ENCODE measurements around the gene DNAJC13. TPM values are rescaled to one million over a fixed set of nuclear protein-coding genes. Genes with fewer than 3 reads are reported as not detected.

The DNAJC13 gene
- total and polyA plus RNA-seq, 2 donors (not counting 3 experiments of a cell fraction or from before 2014, with no cell fraction given) = 14.3 to 71.7 TPM

GRCh38 chr3:132539681-132540080, 122.4 kb downstream of the DNAJC13 start:
- H3K9me1 ChIP-seq (replicated peaks; ENCODE audit: control insufficient read depth, extremely low read depth, insufficient read depth, low read length) = no peaks in the 10 kb centered on the region
- DNase-seq (ENCODE audit: low read depth, low spot score) = no peak
- intact Hi-C loops (cut with micrococcal nuclease) (no loop called here), dilution Hi-C loops (cut with MboI; ENCODE audit: extremely low pct_ligation_motif_present, low sequenced_read_pairs) (loop anchor here (25.0 kb wide), 1 partner anchor 98 kb away; no protein-coding TSS in a partner anchor)
- H4K20me1 ChIP-seq (replicated peaks; ENCODE audit: control insufficient read depth, extremely low read depth, insufficient read depth, low read length) = no peaks in the 10 kb centered on the region
- BruUV-seq (replicated peaks) = no TSS peak
- H3K36me3 ChIP-seq (ENCODE audit: control insufficient read depth in 2 of 2, extremely low read depth in 1 of 2, insufficient read depth in 2 of 2, low read length in 2 of 2) = peaks cover 3 to 8% of the 10 kb centered on the region in 2 experiments
- FAIRE-seq = no peak
- H2AFZ ChIP-seq (ENCODE audit: low read depth, low read length) = no peak overlapping the region
- H3K79me2 ChIP-seq (ENCODE audit: control insufficient read depth, insufficient read depth, low read length) = no peaks in the 10 kb centered on the region
- H3K4me3 ChIP-seq (replicated peaks in 1 of 3; ENCODE audit: insufficient read depth in 1 of 3, low read depth in 1 of 3, low read length in 3 of 3) = no peak overlapping the region
- H3K27me3 ChIP-seq (ENCODE audit: control insufficient read depth in 2 of 2, insufficient read depth in 2 of 2, low read length in 2 of 2) = no peaks in the 10 kb centered on the region
- CTCF ChIA-PET = interaction anchor here (0.7 to 9.8 kb wide), 2 partner anchors 53 to 101 kb away, joined by 3 to 423 read pairs; no protein-coding TSS in a partner anchor
- H3K4me1 ChIP-seq (ENCODE audit: control insufficient read depth, extremely low read depth, insufficient read depth, low read length) = peaks cover 21% of the 10 kb centered on the region
- no peak overlapping the region for H3K4me2 ChIP-seq (ENCODE audit: insufficient read depth, low read length)
- no peak overlapping the region for H3K27ac ChIP-seq (ENCODE audit: insufficient read depth, low read depth, low read length)
- H3K9me3 ChIP-seq (replicated peaks; ENCODE audit: control insufficient read depth, insufficient read depth, low read length) = no peaks in the 10 kb centered on the region
- TF ChIP-seq FOS (IDR thresholded peaks at IDR 0.05; ENCODE audit: borderline replicate concordance, insufficient read depth, low read length) (no peak), EZH2 (IDR thresholded peaks at IDR 0.05; ENCODE audit: borderline replicate concordance, low read depth, low read length, severe bottlenecking) (no peak), CTCF (IDR thresholded peaks at IDR 0.05; ENCODE audit: extremely low read depth in 1 of 2, insufficient read depth in 1 of 2, low read depth in 1 of 2, low read length in 2 of 2) (no peak), JUN (IDR thresholded peaks at IDR 0.05; ENCODE audit: borderline replicate concordance, insufficient read depth, insufficient read length, low read depth) (no peak), GATA2 (IDR thresholded peaks at IDR 0.05; ENCODE audit: insufficient read depth, insufficient read length, low read depth, low read length) (no peak), POLR2AphosphoS5 (IDR thresholded peaks at IDR 0.05; ENCODE audit: insufficient read depth, low read depth, low read length) (no peak), MYC (IDR thresholded peaks at IDR 0.05; ENCODE audit: low read depth, low read length) (no peak), MAX (IDR thresholded peaks at IDR 0.05; ENCODE audit: insufficient read depth, insufficient read length) (no peak), POLR2A (IDR thresholded peaks at IDR 0.05; ENCODE audit: low read depth, low read length) (no peak)
- POLR2A ChIA-PET = no interaction called here
- H3K9ac ChIP-seq (replicated peaks; ENCODE audit: extremely low read depth, insufficient read depth, low read length) = no peak overlapping the region
